ENCODE measurements around the gene ACTR1A. TPM values are rescaled to one million over a fixed set of nuclear protein-coding genes. Genes with fewer than 3 reads are reported as not detected.
A peak's percentile ranks its signal among the peaks of the same experiment; 100 is the strongest.

The ACTR1A gene
- total and polyA plus RNA-seq, 2 donors (not counting 1 experiment from before 2014, with no cell fraction given) = 38.3 to 58.3 TPM

DNA sequence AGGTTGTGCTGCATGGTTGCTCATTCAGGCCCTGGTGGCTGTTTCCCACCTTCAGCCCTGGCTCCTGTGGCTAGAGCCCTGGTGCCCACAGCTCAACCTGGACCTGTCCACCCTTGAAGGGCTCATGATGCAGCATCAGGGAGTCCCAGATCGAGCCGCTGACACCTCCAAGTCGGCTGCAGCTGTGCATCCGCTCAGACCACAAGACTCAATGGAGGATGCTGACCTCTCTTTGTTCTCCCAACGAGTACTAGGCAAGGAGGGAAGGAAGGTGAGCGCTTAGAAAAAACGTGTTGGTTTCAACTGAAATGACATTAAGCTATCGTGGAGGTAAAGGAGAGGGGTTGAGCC is 41.7 kb downstream of the ACTR1A start:
- peak overlapping the region; percentile 17 to 46 for H3K27ac ChIP-seq (ENCODE audit: low read length in 2 of 2)
- intact Hi-C loops (cut with micrococcal nuclease) = loop anchor here (1.0 kb wide), 6 partner anchors 11 to 181 kb away; partner anchors contain the start of genes ACTR1A, CUEDC2 and FBXL15
- DNase-seq (no peak), ATAC-seq (ENCODE audit: low read depth) (peak; percentile 12)
- Mint-ChIP-seq H3K27me3 (no peaks in the 10 kb centered on the region), H3K4me3 (peak overlapping the region; percentile 85), H3K27ac (peak overlapping the region; percentile 76), H3K4me1 (peaks cover 29% of the 10 kb centered on the region), H3K9me3 (ENCODE audit: insufficient read depth) (no peaks in the 10 kb centered on the region)
- H3K9ac ChIP-seq (ENCODE audit: low read length) = peak overlapping the region; percentile 70
- POLR2A ChIA-PET = interaction anchor here (0.7 to 3.4 kb wide), 6 partner anchors 10 to 101 kb away, joined by 3 to 25 read pairs (median 7); partner anchors contain the start of genes C10orf95, CUEDC2, FBXL15 and NFKB2
- no peaks in the 10 kb centered on the region for H3K9me3 ChIP-seq (ENCODE audit: control extremely low read depth in 1 of 3, control insufficient read depth in 2 of 3, insufficient read depth in 1 of 3, low read length in 2 of 3)
- peak overlapping the region; percentile 95 for H3K4me2 ChIP-seq (replicated peaks; ENCODE audit: low read depth, low read length, poor library complexity, severe bottlenecking)
- H3K27me3 ChIP-seq (replicated peaks in 1 of 4; ENCODE audit: control extremely low read depth in 1 of 4, control insufficient read depth in 3 of 4, insufficient read depth in 4 of 4, low read length in 3 of 4) = peaks cover 0 to 4% (median 0%) of the 10 kb centered on the region in 4 experiments
- no peak for TF ChIP-seq EZH2 (IDR thresholded peaks at IDR 0.05; ENCODE audit: borderline replicate concordance, insufficient read depth, low read depth, low read length, poor library complexity, severe bottlenecking)
- TF ChIP-seq, protein P1, sequence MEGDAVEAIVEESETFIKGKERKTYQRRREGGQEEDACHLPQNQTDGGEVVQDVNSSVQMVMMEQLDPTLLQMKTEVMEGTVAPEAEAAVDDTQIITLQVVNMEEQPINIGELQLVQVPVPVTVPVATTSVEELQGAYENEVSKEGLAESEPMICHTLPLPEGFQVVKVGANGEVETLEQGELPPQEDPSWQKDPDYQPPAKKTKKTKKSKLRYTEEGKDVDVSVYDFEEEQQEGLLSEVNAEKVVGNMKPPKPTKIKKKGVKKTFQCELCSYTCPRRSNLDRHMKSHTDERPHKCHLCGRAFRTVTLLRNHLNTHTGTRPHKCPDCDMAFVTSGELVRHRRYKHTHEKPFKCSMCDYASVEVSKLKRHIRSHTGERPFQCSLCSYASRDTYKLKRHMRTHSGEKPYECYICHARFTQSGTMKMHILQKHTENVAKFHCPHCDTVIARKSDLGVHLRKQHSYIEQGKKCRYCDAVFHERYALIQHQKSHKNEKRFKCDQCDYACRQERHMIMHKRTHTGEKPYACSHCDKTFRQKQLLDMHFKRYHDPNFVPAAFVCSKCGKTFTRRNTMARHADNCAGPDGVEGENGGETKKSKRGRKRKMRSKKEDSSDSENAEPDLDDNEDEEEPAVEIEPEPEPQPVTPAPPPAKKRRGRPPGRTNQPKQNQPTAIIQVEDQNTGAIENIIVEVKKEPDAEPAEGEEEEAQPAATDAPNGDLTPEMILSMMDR (IDR thresholded peaks at IDR 0.05) = no peak
- H4K20me1 ChIP-seq (ENCODE audit: control insufficient read depth, insufficient read depth, low read length, poor library complexity, severe bottlenecking) = no peaks in the 10 kb centered on the region
- H3K79me2 ChIP-seq (ENCODE audit: control insufficient read depth, insufficient read depth, low read length) = peaks cover 12% of the 10 kb centered on the region
- H3K36me3 ChIP-seq (replicated peaks in 1 of 2; ENCODE audit: control extremely low read depth in 1 of 2, control insufficient read depth in 1 of 2, extremely low read depth in 1 of 2, insufficient read depth in 2 of 2, low read length in 1 of 2) = peaks cover 0 to 5% of the 10 kb centered on the region in 2 experiments
- peak overlapping the region; percentile 95 for H2AFZ ChIP-seq (ENCODE audit: insufficient read depth, low read depth, low read length, poor library complexity, severe bottlenecking)
- CTCF ChIA-PET = interaction anchor here (0.9 to 4.0 kb wide), 9 partner anchors 9 to 291 kb away, joined by 3 to 36 read pairs (median 7); partner anchors contain the start of genes C10orf95 and SUFU
- peaks cover 17 to 23% of the 10 kb centered on the region in 2 donors for H3K4me1 ChIP-seq (ENCODE audit: control insufficient read depth in 2 of 2, insufficient read depth in 2 of 2, low read length in 2 of 2)
- peak overlapping the region in 4 of 5 experiments; percentile 55 to 76 (median 70) for H3K4me3 ChIP-seq (ENCODE audit: control extremely low read depth in 1 of 5, extremely low read depth in 1 of 5, insufficient read depth in 1 of 5, low read depth in 2 of 5, low read length in 4 of 5)
- 23% methylated on average over 8 of the region's 8 CpGs for WGBS (ENCODE audit: insufficient coverage)

DNA sequence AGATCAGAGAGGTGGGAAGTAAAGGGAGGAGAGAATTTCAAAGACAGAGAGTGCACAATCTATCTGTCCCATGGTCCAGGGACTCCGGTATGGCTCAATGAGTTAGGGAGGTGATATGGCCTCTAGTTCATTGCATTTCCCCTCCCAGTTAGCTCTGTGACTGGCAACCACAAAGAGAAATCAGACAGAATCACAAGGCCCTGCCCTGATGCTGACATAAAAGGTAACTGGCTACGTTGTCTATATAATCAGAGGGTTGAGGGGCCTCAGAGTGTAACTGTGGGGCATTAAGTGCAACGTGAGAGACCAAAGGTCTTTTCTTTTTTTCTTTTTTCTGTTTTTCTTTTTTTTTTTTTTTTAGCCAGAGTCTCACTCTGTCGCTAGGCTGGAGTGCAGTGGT is 43.9 kb downstream of the ACTR1A start:
- no peak overlapping the region for H3K4me3 Mint-ChIP-seq
- H3K27ac ChIP-seq (ENCODE audit: low read length in 2 of 2) = no peak overlapping the region
- peaks cover 0 to 13% of the 10 kb centered on the region in 2 experiments for H3K36me3 ChIP-seq (replicated peaks in 1 of 2; ENCODE audit: control extremely low read depth in 1 of 2, control insufficient read depth in 1 of 2, extremely low read depth in 1 of 2, insufficient read depth in 2 of 2, low read length in 1 of 2)
- intact Hi-C loops (cut with micrococcal nuclease) = no loop called here
- H3K9me3 ChIP-seq (ENCODE audit: control extremely low read depth in 1 of 3, control insufficient read depth in 2 of 3, insufficient read depth in 1 of 3, low read length in 2 of 3) = no peaks in the 10 kb centered on the region
- 100% methylated on average over 1 of the region's 4 CpGs for WGBS (ENCODE audit: insufficient coverage)
- H2AFZ ChIP-seq (ENCODE audit: insufficient read depth, low read depth, low read length, poor library complexity, severe bottlenecking) = no peak overlapping the region
- H3K27me3 Mint-ChIP-seq = no peaks in the 10 kb centered on the region
- H3K4me2 ChIP-seq (replicated peaks; ENCODE audit: low read depth, low read length, poor library complexity, severe bottlenecking) = no peak overlapping the region
- no peaks in the 10 kb centered on the region for H4K20me1 ChIP-seq (ENCODE audit: control insufficient read depth, insufficient read depth, low read length, poor library complexity, severe bottlenecking)
- no peak overlapping the region for H3K4me3 ChIP-seq (ENCODE audit: control extremely low read depth in 1 of 5, extremely low read depth in 1 of 5, insufficient read depth in 1 of 5, low read depth in 2 of 5, low read length in 4 of 5)
- no peak for DNase-seq
- peaks cover 0 to 4% (median 0%) of the 10 kb centered on the region in 4 experiments for H3K27me3 ChIP-seq (replicated peaks in 1 of 4; ENCODE audit: control extremely low read depth in 1 of 4, control insufficient read depth in 3 of 4, insufficient read depth in 4 of 4, low read length in 3 of 4)
- ChIA-PET POLR2A (no interaction called here), CTCF (no interaction called here)
- H3K4me1 Mint-ChIP-seq = peaks cover 29% of the 10 kb centered on the region
- H3K4me1 ChIP-seq (ENCODE audit: control insufficient read depth in 2 of 2, insufficient read depth in 2 of 2, low read length in 2 of 2) = peaks cover 17 to 23% of the 10 kb centered on the region in 2 donors
- TF ChIP-seq, protein P1 (IDR thresholded peaks at IDR 0.05) = no peak
- TF ChIP-seq EZH2 (IDR thresholded peaks at IDR 0.05; ENCODE audit: borderline replicate concordance, insufficient read depth, low read depth, low read length, poor library complexity, severe bottlenecking) = no peak
- peaks cover 12% of the 10 kb centered on the region for H3K79me2 ChIP-seq (ENCODE audit: control insufficient read depth, insufficient read depth, low read length)
- no peaks in the 10 kb centered on the region for H3K9me3 Mint-ChIP-seq (ENCODE audit: insufficient read depth)
- ATAC-seq (ENCODE audit: low read depth) = no peak
- H3K27ac Mint-ChIP-seq = no peak overlapping the region
- H3K9ac ChIP-seq (ENCODE audit: low read length) = no peak overlapping the region
